GM18499 (cell line): ENCODE data around the gene AGPAT1.
"Not testable (repeated sequence)": the region's sequence is repeated elsewhere in the genome, so short reads cannot be mapped to it uniquely, and the experiment has no call there.

ENCODE experiments used
- ATAC-seq: cut with Tn5 transposase; IDR thresholded peaks from one replicate; pipeline ENCODE4 v1.9.1; 2021; ENCODE audit warnings: moderate number of reproducible peaks; ENCODE audit not compliant: insufficient read depth, unreplicated experiment

AGPAT1 gene

GRCh38 chr6:32175711-32176475, at the start of gene AGPAT1:
AGPAT1 (minus strand) TSS chr6:32176084; CDS start chr6:32171496, 4,588 bp downstream.
- ATAC-seq, result no peak

GRCh38 chr6:32224696-32225095, 48.8 kb upstream of the AGPAT1 start:
- no peak for ATAC-seq

GRCh38 chr6:32223258-32224235, 47.7 kb upstream of the AGPAT1 start, which contains the start of gene NOTCH4:
NOTCH4 (minus strand) TSS chr6:32224067; CDS start chr6:32223928, 139 bp downstream.
- no peak for ATAC-seq

- no peak for ATAC-seq
Observed at GRCh38 chr6:32222333-32223230, 46.7 kb upstream of the AGPAT1 start.

- ATAC-seq, result no peak
Observed at GRCh38 chr6:32220021-32220420, 44.1 kb upstream of the AGPAT1 start.

GRCh38 chr6:32218167-32218566, 42.3 kb upstream of the AGPAT1 start:
- no peak for ATAC-seq

- ATAC-seq, result no peak
Observed at GRCh38 chr6:32216998-32217397, 41.1 kb upstream of the AGPAT1 start.

- ATAC-seq, result no peak
Observed at GRCh38 chr6:32216285-32216684, 40.4 kb upstream of the AGPAT1 start.

GRCh38 chr6:32215617-32216016, 39.7 kb upstream of the AGPAT1 start:
- ATAC-seq, result no peak

GRCh38 chr6:32214126-32214525, 38.2 kb upstream of the AGPAT1 start:
- ATAC-seq, result no peak

- no peak for ATAC-seq
Observed at GRCh38 chr6:32213649-32214048, 37.8 kb upstream of the AGPAT1 start.

GRCh38 chr6:32212076-32212760, 36.3 kb upstream of the AGPAT1 start:
- no peak for ATAC-seq

GRCh38 chr6:32211432-32211831, 35.5 kb upstream of the AGPAT1 start:
- ATAC-seq, result not testable (repeated sequence)

GRCh38 chr6:32210191-32210601, 34.3 kb upstream of the AGPAT1 start:
- ATAC-seq, result no peak

GRCh38 chr6:32208996-32209395, 33.1 kb upstream of the AGPAT1 start:
- ATAC-seq, result no peak

GRCh38 chr6:32204268-32204715, 28.4 kb upstream of the AGPAT1 start:
- ATAC-seq, result no peak

- no peak for ATAC-seq
Observed at GRCh38 chr6:32203426-32204267, 27.8 kb upstream of the AGPAT1 start.

GRCh38 chr6:32202186-32202585, 26.3 kb upstream of the AGPAT1 start:
- no peak for ATAC-seq
